Mesenchymal stem cell (in vitro differentiated cells and primary cell): ENCODE results near the gene BOC.

ENCODE experiments used
- DNase-seq: peaks from one replicate; pipeline ENCODE4 v3.0.0-alpha.2; 2013
- H2AFZ ChIP-seq: one replicate; pipeline ENCODE4 v1.6.1; 2013; ENCODE audit warnings: low read depth, mild to moderate bottlenecking, control low read depth, inconsistent platforms, low read length, moderate library complexity
- H2AK5ac ChIP-seq: 2 replicates; pipeline ENCODE4 v1.6.1; 2013; ENCODE audit warnings: low read length, moderate library complexity, mild to moderate bottlenecking, inconsistent platforms; ENCODE audit not compliant: severe bottlenecking
- H2BK120ac ChIP-seq: one replicate; pipeline ENCODE4 v1.6.1; 2013; ENCODE audit warnings: low read depth, mild to moderate bottlenecking, inconsistent platforms, low read length, moderate library complexity
- H2BK12ac ChIP-seq, 2 experiments: one replicate each; pipeline ENCODE4 v1.6.1; 2013; ENCODE audit warnings: inconsistent platforms in 2 of 2, low read length in 2 of 2, mild to moderate bottlenecking in 2 of 2, moderate library complexity in 2 of 2, control low read depth in 1 of 2
- H2BK15ac ChIP-seq: one replicate; pipeline ENCODE4 v1.6.1; 2013; ENCODE audit warnings: mild to moderate bottlenecking, low read depth, inconsistent platforms; ENCODE audit not compliant: poor library complexity, severe bottlenecking
- H2BK5ac ChIP-seq: 2 replicates; pipeline ENCODE4 v1.6.1; 2013; ENCODE audit warnings: low read depth, mild to moderate bottlenecking, low read length, control low read depth, inconsistent platforms; ENCODE audit not compliant: poor library complexity, severe bottlenecking
- H3K14ac ChIP-seq, 2 experiments: one replicate each; pipeline ENCODE4 v1.6.1; 2013; ENCODE audit warnings: inconsistent platforms in 2 of 2, low read length in 2 of 2, control low read depth in 1 of 2, mild to moderate bottlenecking in 1 of 2, moderate library complexity in 1 of 2
- H3K18ac ChIP-seq, 2 experiments: one replicate each; pipeline ENCODE4 v1.6.1; 2013; ENCODE audit warnings: inconsistent platforms in 2 of 2, low read length in 2 of 2, control low read depth in 1 of 2, low read depth in 1 of 2, mild to moderate bottlenecking in 1 of 2
- H3K23ac ChIP-seq, 2 experiments: one replicate each; pipeline ENCODE4 v1.6.1; 2013; ENCODE audit warnings: inconsistent platforms in 2 of 2, low read length in 2 of 2, mild to moderate bottlenecking in 2 of 2, moderate library complexity in 2 of 2, control low read depth in 1 of 2
- H3K27ac ChIP-seq: 2 replicates; pipeline ENCODE4 v1.5.1; 2013; ENCODE audit warnings: mild to moderate bottlenecking, moderate library complexity, low read length, control low read depth, inconsistent platforms; ENCODE audit not compliant: poor library complexity, severe bottlenecking
- H3K27me3 ChIP-seq, 2 experiments: 2 replicates each; pipeline versions ENCODE4 v1.6.1 to v1.7.0; 2013; ENCODE audit warnings: low read length in 2 of 2, mild to moderate bottlenecking in 2 of 2, moderate library complexity in 2 of 2, control low read depth in 1 of 2, inconsistent platforms in 1 of 2; ENCODE audit not compliant: control insufficient read depth in 1 of 2, insufficient read depth in 1 of 2
- H3K36me3 ChIP-seq, 2 experiments: 2 replicates each; pipeline versions ENCODE4 v1.6.1 to v1.7.0; 2013; ENCODE audit warnings: low read length in 2 of 2, control low read depth in 1 of 2, inconsistent platforms in 1 of 2, low read depth in 1 of 2, mild to moderate bottlenecking in 1 of 2; ENCODE audit not compliant: insufficient read depth in 2 of 2, control insufficient read depth in 1 of 2
- H3K4ac ChIP-seq, 2 experiments: one replicate each; pipeline ENCODE4 v1.6.1; 2013; ENCODE audit warnings: inconsistent platforms in 2 of 2, low read length in 2 of 2, mild to moderate bottlenecking in 2 of 2, moderate library complexity in 2 of 2, control low read depth in 1 of 2, low read depth in 1 of 2
- H3K4me1 ChIP-seq: 2 replicates; pipeline ENCODE4 v1.6.1; 2013; ENCODE audit warnings: low read depth, low read length, control low read depth; ENCODE audit not compliant: control insufficient read depth, insufficient read depth
- H3K4me2 ChIP-seq: 2 replicates; pipeline ENCODE4 v1.6.1; 2013; ENCODE audit warnings: low read length, mild to moderate bottlenecking, inconsistent platforms; ENCODE audit not compliant: poor library complexity, severe bottlenecking
- H3K4me3 ChIP-seq, 2 experiments: 2 replicates each; pipeline versions ENCODE4 v1.5.1 to v1.7.0; 2013; ENCODE audit warnings: low read length in 2 of 2, mild to moderate bottlenecking in 2 of 2, control low read depth in 1 of 2, low read depth in 1 of 2; ENCODE audit not compliant: insufficient read depth in 1 of 2
- H3K79me1 ChIP-seq: replicated peaks from 2 replicates; pipeline ENCODE4 v1.6.1; 2013; ENCODE audit warnings: mild to moderate bottlenecking, control low read depth, low read length, inconsistent platforms; ENCODE audit not compliant: poor library complexity, severe bottlenecking
- H3K9ac ChIP-seq: 2 replicates; pipeline ENCODE4 v1.7.0; 2013; ENCODE audit warnings: mild to moderate bottlenecking, low read length, moderate library complexity
- H3K9me3 ChIP-seq: 2 replicates; pipeline ENCODE4 v1.7.0; 2013; ENCODE audit warnings: mild to moderate bottlenecking, low read length; ENCODE audit not compliant: control insufficient read depth
- H4K8ac ChIP-seq: one replicate; pipeline ENCODE4 v1.6.1; 2013; ENCODE audit warnings: inconsistent platforms, mild to moderate bottlenecking, low read length, moderate library complexity
- H4K91ac ChIP-seq: one replicate; pipeline ENCODE4 v1.6.1; 2013; ENCODE audit warnings: mild to moderate bottlenecking, low read length, inconsistent platforms
- WGBS: methylation state at CpG from one replicate; pipeline ENCODE4 v1.1.7; 2013; ENCODE audit warnings: mixed read lengths; 5-methylcytosine and 5-hydroxymethylcytosine counted together

BOC gene

DNA sequence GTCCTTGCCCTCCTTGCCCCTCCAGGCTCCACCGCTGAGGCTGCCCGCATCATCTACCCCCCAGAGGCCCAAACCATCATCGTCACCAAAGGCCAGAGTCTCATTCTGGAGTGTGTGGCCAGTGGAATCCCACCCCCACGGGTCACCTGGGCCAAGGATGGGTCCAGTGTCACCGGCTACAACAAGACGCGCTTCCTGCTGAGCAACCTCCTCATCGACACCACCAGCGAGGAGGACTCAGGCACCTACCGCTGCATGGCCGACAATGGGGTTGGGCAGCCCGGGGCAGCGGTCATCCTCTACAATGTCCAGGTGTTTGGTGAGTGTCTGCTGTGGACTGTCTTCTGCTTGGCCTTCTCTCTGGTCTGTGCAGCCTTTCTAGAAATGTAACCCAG, 61.0 kb downstream of the BOC start:
- Histone ChIP-seq H2AK5ac (no peak overlapping the region), H3K4me1 (peaks cover 17% of the 10 kb centered on the region), H3K79me1 (no peaks in the 10 kb centered on the region), H2BK12ac (no peak overlapping the region), H2AFZ (no peak overlapping the region), H3K23ac (no peak overlapping the region), H3K9me3 (no peaks in the 10 kb centered on the region), H3K27me3 (no peaks in the 10 kb centered on the region), H3K27ac (no peak overlapping the region), H3K4me3 (no peak overlapping the region), H3K4me2 (no peak overlapping the region), H3K4ac (no peak overlapping the region), H3K9ac (no peak overlapping the region), H4K91ac (no peak overlapping the region), H2BK15ac (no peak overlapping the region), H3K36me3 (peaks cover 57 to 76% of the 10 kb centered on the region in 2 experiments), H3K18ac (no peak overlapping the region), H4K8ac (no peak overlapping the region), H2BK5ac (no peak overlapping the region), H3K14ac (no peak overlapping the region), H2BK120ac (no peak overlapping the region)
- DNase-seq, result no peak
- WGBS, result 96% methylated on average over 13 of the region's 13 CpGs

GRCh38 chr3:113273011-113273410, 61.7 kb downstream of the BOC start:
- Histone ChIP-seq H3K4me3 (no peak overlapping the region), H2AK5ac (no peak overlapping the region), H3K18ac (no peak overlapping the region), H2BK12ac (no peak overlapping the region), H3K9me3 (no peaks in the 10 kb centered on the region), H4K8ac (no peak overlapping the region), H3K27ac (no peak overlapping the region), H3K27me3 (no peaks in the 10 kb centered on the region), H2BK15ac (no peak overlapping the region), H4K91ac (no peak overlapping the region), H3K36me3 (peaks cover 54 to 76% of the 10 kb centered on the region in 2 experiments), H3K4ac (no peak overlapping the region), H3K4me1 (peaks cover 20% of the 10 kb centered on the region), H3K9ac (no peak overlapping the region), H2BK5ac (no peak overlapping the region), H3K79me1 (no peaks in the 10 kb centered on the region), H3K23ac (no peak overlapping the region), H3K4me2 (no peak overlapping the region), H2AFZ (no peak overlapping the region), H3K14ac (no peak overlapping the region), H2BK120ac (no peak overlapping the region)
- DNase-seq, result no peak
- WGBS, result 99% methylated on average over 15 of the region's 15 CpGs

GRCh38 chr3:113273604-113274378, 62.4 kb downstream of the BOC start:
- no peak for DNase-seq
- H2AK5ac ChIP-seq, result no peak overlapping the region
- peak overlapping the region in 1 of 2 experiments; percentile 11 for H3K18ac ChIP-seq
- H4K8ac ChIP-seq, result no peak overlapping the region
- no peak overlapping the region for H3K4me3 ChIP-seq
- H3K79me1 ChIP-seq, result no peaks in the 10 kb centered on the region
- H3K4me2 ChIP-seq, result no peak overlapping the region
- H3K23ac ChIP-seq, result no peak overlapping the region
- no peak overlapping the region for H3K9ac ChIP-seq
- no peak overlapping the region for H3K4ac ChIP-seq
- no peaks in the 10 kb centered on the region for H3K9me3 ChIP-seq
- no peak overlapping the region for H4K91ac ChIP-seq
- H3K4me1 ChIP-seq, result peaks cover 24% of the 10 kb centered on the region
- no peak overlapping the region for H2BK5ac ChIP-seq
- H2BK15ac ChIP-seq, result no peak overlapping the region
- H3K27me3 ChIP-seq, result no peaks in the 10 kb centered on the region
- H2BK120ac ChIP-seq, result no peak overlapping the region
- no peak overlapping the region for H2BK12ac ChIP-seq
- 93% methylated on average over 13 of the region's 13 CpGs for WGBS
- H3K14ac ChIP-seq, result no peak overlapping the region
- no peak overlapping the region for H2AFZ ChIP-seq
- H3K27ac ChIP-seq, result no peak overlapping the region
- peaks cover 56 to 76% of the 10 kb centered on the region in 2 experiments for H3K36me3 ChIP-seq

GRCh38 chr3:113274425-113275257, 63.3 kb downstream of the BOC start:
- no peak overlapping the region for H3K23ac ChIP-seq
- peaks cover 24% of the 10 kb centered on the region for H3K4me1 ChIP-seq
- H3K27ac ChIP-seq, result no peak overlapping the region
- H3K18ac ChIP-seq, result no peak overlapping the region
- H2BK120ac ChIP-seq, result no peak overlapping the region
- no peak overlapping the region for H4K8ac ChIP-seq
- H4K91ac ChIP-seq, result no peak overlapping the region
- no peak overlapping the region for H2BK5ac ChIP-seq
- H2AFZ ChIP-seq, result no peak overlapping the region
- H3K4me3 ChIP-seq, result no peak overlapping the region
- no peaks in the 10 kb centered on the region for H3K9me3 ChIP-seq
- H2BK15ac ChIP-seq, result no peak overlapping the region
- H3K36me3 ChIP-seq, result peaks cover 59 to 79% of the 10 kb centered on the region in 2 experiments
- H3K4ac ChIP-seq, result no peak overlapping the region
- WGBS, result 95% methylated on average over 17 of the region's 20 CpGs
- DNase-seq, result no peak
- no peak overlapping the region for H2BK12ac ChIP-seq
- no peak overlapping the region for H3K9ac ChIP-seq
- H3K79me1 ChIP-seq, result no peaks in the 10 kb centered on the region
- no peaks in the 10 kb centered on the region for H3K27me3 ChIP-seq
- H3K4me2 ChIP-seq, result no peak overlapping the region
- H3K14ac ChIP-seq, result no peak overlapping the region
- H2AK5ac ChIP-seq, result peak overlapping the region; percentile 19
